Spleen (tissue), 7 donors: ENCODE data around the gene CNTNAP2.

ENCODE experiments used
- POLR2A ChIP-seq, 3 donors: fragments of 450-650 bp; IDR thresholded peaks; one replicate each; pipeline ENCODE4 v1.5.1; 2017; ENCODE audit warnings: antibody characterized with exemption in 3 of 3, mild to moderate bottlenecking in 1 of 3
- POLR2AphosphoS5 ChIP-seq, 3 donors: sonication (generic); formaldehyde crosslinking; IDR thresholded peaks; one replicate each; pipeline ENCODE4 v1.5.1; 2017; ENCODE audit warnings: antibody characterized with exemption in 3 of 3
- TF ChIP-seq, protein P1 (sequence below), 11 experiments: fragments of 200-600 bp in 7 of 11; fragments of 450-650 bp in 4 of 11; sonication (generic) in 4 of 11; IDR thresholded peaks in 8 of 11; conservative IDR thresholded peaks in 3 of 11; 1 replicate in 7 of 11; 2 replicates in 4 of 11; pipeline versions ENCODE4 v1.4.0 to v1.8.0; 2016 to 2021; ENCODE audit warnings: antibody characterized with exemption in 11 of 11, inconsistent platforms in 4 of 11, mild to moderate bottlenecking in 1 of 11
- donor health status: DM: no; HTN: no; CAD: no; lungs with moderate emphysema.
- donor health status: DM: no; HTN: no; CAD: no.
- donor health status: DM: no; HTN: no; CAD: no.

DNA sequence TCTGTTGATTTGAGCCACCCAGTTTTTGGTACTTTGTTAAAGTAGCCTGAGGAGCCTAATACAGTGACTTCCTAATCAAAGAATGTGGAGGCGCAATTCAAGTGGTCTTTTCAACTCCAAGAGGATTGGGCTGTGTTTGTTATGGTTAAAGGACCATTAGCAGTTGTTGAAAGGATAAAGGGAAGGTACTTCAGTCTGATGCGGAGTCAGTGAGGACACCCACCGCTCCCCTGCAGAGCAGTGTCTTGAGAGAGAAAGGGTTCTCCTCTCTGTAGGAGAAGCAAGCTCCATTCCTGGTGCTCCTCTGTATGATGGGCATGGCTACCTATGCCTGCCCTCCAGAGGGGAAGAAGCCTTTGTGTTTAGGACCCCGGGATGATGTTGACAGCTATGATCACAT, 1883.4 kb downstream of the CNTNAP2 start:
- TF ChIP-seq, protein P1, sequence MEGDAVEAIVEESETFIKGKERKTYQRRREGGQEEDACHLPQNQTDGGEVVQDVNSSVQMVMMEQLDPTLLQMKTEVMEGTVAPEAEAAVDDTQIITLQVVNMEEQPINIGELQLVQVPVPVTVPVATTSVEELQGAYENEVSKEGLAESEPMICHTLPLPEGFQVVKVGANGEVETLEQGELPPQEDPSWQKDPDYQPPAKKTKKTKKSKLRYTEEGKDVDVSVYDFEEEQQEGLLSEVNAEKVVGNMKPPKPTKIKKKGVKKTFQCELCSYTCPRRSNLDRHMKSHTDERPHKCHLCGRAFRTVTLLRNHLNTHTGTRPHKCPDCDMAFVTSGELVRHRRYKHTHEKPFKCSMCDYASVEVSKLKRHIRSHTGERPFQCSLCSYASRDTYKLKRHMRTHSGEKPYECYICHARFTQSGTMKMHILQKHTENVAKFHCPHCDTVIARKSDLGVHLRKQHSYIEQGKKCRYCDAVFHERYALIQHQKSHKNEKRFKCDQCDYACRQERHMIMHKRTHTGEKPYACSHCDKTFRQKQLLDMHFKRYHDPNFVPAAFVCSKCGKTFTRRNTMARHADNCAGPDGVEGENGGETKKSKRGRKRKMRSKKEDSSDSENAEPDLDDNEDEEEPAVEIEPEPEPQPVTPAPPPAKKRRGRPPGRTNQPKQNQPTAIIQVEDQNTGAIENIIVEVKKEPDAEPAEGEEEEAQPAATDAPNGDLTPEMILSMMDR (IDR thresholded peaks at IDR 0.05 in 8 of 11, conservative IDR thresholded peaks at IDR 0.05 in 3 of 11) = no peak
- TF ChIP-seq POLR2AphosphoS5 (IDR thresholded peaks at IDR 0.05) (no peak), POLR2A (IDR thresholded peaks at IDR 0.05) (no peak)
